Keratinocyte (primary cell): ENCODE data around the gene RBM38.

Experiments used
- CTCF ChIP-seq, 3 experiments: IDR thresholded peaks in 1 of 3; conservative IDR thresholded peaks in 1 of 3; optimal IDR thresholded peaks in 1 of 3; 2 replicates in 2 of 3; 3 replicates in 1 of 3; pipeline versions ENCODE3 to v1.5.1; 2011; ENCODE audit warnings: low read length in 3 of 3, mild to moderate bottlenecking in 3 of 3, moderate library complexity in 2 of 3, control low read depth in 1 of 3, inconsistent platforms in 1 of 3; ENCODE audit not compliant: insufficient read depth in 2 of 3; ENCODE audit errors: extremely low read depth in 1 of 3
- EZH2 ChIP-seq: IDR thresholded peaks from one replicate; pipeline ENCODE4 v1.6.1; 2012; ENCODE audit warnings: inconsistent platforms, mild to moderate bottlenecking, low read length, moderate library complexity

- TF ChIP-seq CTCF (optimal IDR thresholded peaks at IDR 0.05 in 1 of 3, IDR thresholded peaks at IDR 0.05 in 1 of 3, conservative IDR thresholded peaks at IDR 0.05 in 1 of 3; ENCODE audit: extremely low read depth in 1 of 3, insufficient read depth in 2 of 3, low read length in 3 of 3): no peak
- no peak for TF ChIP-seq EZH2
Measured at GRCh38 chr20:57404006-57404405, 12.8 kb downstream of the RBM38 start.
